Stimulated activated CD8-positive, alpha-beta memory T cell treated with anti-CD3 and anti-CD28 coated beads, Interleukin-4, amount 100 ng/mL, for 1 hour (primary cell): ENCODE data around the gene VENTX.
"Not testable (repeated sequence)": the region's sequence is repeated elsewhere in the genome, so short reads cannot be mapped to it uniquely, and the experiment has no call there.

Experiments
- DNase-seq, 2 donors: peaks; one replicate each; pipeline ENCODE4 v3.0.0-alpha.2; 2020; ENCODE audit warnings: low read depth in 2 of 2, low spot score in 1 of 2

VENTX gene

GRCh38 chr10:133254421-133255120 is 16.9 kb downstream of the VENTX start:
- DNase-seq = no peak

GRCh38 chr10:133255323-133255722 is 17.7 kb downstream of the VENTX start:
- DNase-seq = no peak

GRCh38 chr10:133257489-133258065 is 19.9 kb downstream of the VENTX start:
- no peak for DNase-seq

GRCh38 chr10:133258066-133258817 is 20.6 kb downstream of the VENTX start:
- DNase-seq = no peak

GRCh38 chr10:133258818-133259601 is 21.4 kb downstream of the VENTX start:
- peak; percentile 70 to 78 for DNase-seq

- DNase-seq = no peak
These were observed 21.9 kb downstream of the VENTX start for GRCh38 chr10:133259602-133259989.

GRCh38 chr10:133260895-133261725 is 23.5 kb downstream of the VENTX start:
- DNase-seq = peak in 1 of 2 donors; percentile 37

- peak; percentile 72 for DNase-seq
These were observed 24.2 kb downstream of the VENTX start for GRCh38 chr10:133261726-133262325.

- DNase-seq = no peak
These were observed 25.0 kb downstream of the VENTX start for GRCh38 chr10:133262696-133263095.

GRCh38 chr10:133263674-133264073 is 26.0 kb downstream of the VENTX start:
- DNase-seq = no peak

- no peak for DNase-seq
These were observed 26.8 kb downstream of the VENTX start for GRCh38 chr10:133264461-133264860.

GRCh38 chr10:133265052-133265451 is 27.4 kb downstream of the VENTX start:
- DNase-seq = not testable (repeated sequence)

- no peak for DNase-seq
These were observed 28.6 kb downstream of the VENTX start for GRCh38 chr10:133266056-133266795.

GRCh38 chr10:133267293-133267692 is 29.6 kb downstream of the VENTX start:
- no peak for DNase-seq

- no peak for DNase-seq
These were observed 30.2 kb downstream of the VENTX start for GRCh38 chr10:133267829-133268228.

- no peak for DNase-seq
These were observed 30.9 kb downstream of the VENTX start for GRCh38 chr10:133268532-133268931.

- DNase-seq = no peak
These were observed 31.7 kb downstream of the VENTX start for GRCh38 chr10:133269367-133269766.

GRCh38 chr10:133270204-133270603 is 32.5 kb downstream of the VENTX start:
- DNase-seq = no peak

GRCh38 chr10:133270773-133271297 is 33.2 kb downstream of the VENTX start:
- DNase-seq = no peak
